HG03342 (cell line): Measurements from ENCODE around the gene SPATA31E1.
"Not testable (repeated sequence)": the region's sequence is repeated elsewhere in the genome, so short reads cannot be mapped to it uniquely, and the experiment has no call there.

Experiments used
- ATAC-seq: cut with Tn5 transposase; IDR thresholded peaks from one replicate; pipeline ENCODE4 v1.9.1; 2021; ENCODE audit warnings: mild to moderate bottlenecking, moderate library complexity; ENCODE audit not compliant: unreplicated experiment

SPATA31E1 gene

DNA sequence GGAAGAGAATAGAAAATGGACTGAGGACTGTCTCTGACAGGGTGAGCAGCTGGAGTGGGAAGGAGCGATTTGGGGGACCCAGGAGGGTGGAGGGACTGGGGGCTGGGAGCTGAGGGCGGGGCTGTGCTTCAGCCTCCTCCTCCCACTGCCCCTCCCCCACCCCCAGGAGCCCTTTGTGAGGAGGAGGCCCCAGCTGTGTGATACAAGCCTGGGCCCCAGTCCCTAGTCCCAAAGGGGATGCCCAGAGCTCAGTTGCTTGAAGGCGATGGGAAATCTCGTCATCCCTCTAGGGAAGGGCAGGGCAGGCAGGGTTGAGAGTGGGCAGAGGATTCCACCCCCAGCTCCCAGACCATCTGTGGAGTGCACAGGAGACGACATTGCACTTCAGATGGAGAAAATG is at the start of gene SPATA31E1:
TSS of gene SPATA31E1 (plus strand) at position 251 of the 400 bp plus-strand sequence. CDS start at position 266, 15 bp downstream.
- no peak for ATAC-seq

DNA sequence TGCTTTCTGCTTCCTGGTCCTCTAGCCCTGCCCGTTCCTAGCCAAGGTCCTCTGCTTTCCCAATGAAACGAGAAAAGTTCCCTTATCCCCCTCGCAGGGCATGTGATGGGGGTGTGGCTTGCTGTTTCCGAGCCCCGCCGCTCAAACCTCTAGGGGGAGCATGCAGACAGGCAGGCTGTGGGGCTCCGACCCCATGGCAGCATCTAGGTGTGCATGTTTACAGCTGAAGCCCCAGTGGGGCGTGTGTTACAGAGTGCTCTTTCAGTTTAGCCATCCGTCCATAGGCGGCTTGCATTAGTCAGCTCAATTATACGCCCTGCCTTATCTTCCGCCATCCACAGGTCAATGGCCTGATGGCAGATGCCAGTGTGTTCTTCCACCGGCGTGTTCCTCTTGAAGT is 48.3 kb upstream of the SPATA31E1 start:
- no peak for ATAC-seq

DNA sequence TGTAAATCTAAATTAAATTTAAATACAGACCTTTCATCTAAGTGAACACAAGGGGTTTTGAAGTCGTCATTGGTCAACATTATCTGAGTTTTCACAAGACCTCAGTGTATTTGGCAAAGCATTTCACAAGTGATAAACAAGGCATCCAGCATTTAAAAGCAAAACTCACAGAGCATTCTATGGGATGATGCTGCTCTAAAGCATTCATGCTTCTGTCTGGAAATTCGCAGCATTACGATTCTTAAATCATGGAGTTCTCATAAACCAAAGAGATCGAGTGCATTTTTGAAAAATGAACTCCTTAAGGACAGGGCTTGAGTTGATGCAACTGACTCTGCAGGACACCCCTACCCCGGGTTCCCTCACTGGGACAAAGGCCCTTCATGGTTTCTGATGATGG is 46.1 kb upstream of the SPATA31E1 start:
- ATAC-seq = no peak

DNA sequence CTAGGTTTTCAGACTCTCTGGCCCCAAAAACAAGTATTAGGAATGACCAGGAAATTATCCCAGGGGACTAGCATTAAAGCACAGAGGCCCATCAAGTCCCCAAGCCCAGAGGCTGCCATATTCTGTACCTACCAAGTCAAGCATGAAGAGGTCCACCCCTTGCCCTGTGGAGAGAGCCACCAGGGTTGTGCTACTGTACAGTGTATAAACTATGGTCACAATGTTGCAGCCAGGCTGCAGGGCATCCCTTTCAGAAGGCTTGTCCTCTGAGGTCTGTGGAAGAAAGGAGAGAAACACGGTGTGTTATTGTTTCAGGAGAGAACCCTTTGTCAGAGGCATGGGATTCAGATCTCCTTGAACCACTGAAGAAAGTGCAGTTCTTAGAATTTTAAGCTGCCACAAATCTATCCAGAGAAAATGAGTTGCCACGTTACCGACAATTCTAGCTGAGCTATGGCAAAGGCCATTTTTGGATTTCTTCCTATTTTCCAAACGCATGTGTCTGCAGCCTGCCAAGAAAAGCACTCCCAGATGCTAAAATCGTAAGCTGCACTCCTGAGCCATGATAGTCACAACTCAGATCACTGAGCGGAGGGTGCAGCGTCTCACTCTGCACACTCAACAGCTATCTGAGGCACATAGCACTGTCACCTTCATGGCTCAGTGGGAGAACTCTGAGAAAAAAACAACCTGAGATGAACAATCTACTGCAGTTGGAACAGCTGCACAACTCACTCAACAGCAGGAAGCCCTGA is 45.5 kb upstream of the SPATA31E1 start:
- ATAC-seq = no peak

DNA sequence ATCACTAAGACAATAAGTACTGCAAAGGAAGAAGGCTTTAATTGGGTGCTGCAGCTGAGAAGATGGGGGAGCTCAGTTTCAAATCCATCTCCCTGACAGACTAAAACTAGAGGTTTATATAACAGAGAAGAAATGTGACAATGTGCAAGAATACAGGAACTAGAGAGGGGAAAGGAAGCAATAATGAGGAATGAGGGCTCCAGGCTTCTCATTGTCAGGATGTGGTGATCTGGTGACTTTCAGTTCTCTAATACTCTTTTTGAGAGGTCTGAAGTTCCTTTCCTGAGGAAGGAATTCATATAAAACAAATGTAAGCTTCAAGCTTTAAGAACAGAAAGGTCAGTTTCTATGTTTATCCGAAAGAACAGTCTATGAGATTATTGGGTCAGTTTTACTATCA is 42.5 kb upstream of the SPATA31E1 start:
- no peak for ATAC-seq

DNA sequence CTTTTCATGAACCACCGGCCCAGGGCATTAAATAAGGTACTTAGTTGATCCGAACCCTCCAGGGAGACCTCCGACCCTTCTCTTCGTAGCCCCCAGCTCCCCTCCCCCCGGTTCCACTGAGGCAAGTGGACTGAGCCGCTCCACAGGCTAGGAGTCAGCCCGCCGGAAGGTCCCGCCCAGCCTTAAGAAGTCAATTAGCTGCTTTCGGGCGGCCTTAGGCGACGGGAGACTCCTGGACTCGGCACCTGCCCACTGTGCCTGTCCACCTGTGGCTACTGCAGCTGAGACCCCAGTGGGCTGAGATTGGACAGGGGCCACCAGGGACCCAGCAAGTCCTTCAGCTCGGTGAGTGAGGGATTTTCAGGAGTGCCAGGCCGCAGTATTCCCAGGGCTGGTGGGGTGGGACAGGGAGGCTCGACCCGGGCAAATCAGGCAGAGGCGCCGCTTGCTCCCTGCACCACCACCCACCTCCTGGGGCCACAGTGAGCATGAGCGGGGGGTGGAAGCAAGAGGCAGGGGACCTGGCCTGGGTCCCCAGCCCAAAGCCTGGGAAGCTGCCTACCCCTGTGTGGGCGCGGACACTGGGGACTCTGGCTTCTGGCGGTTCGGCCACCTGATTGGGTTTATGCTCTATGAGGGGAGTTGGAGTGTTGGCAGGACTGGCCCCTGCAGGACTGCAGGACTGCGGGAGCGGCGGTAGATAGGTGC is 39.6 kb upstream of the SPATA31E1 start:
- ATAC-seq = no peak

DNA sequence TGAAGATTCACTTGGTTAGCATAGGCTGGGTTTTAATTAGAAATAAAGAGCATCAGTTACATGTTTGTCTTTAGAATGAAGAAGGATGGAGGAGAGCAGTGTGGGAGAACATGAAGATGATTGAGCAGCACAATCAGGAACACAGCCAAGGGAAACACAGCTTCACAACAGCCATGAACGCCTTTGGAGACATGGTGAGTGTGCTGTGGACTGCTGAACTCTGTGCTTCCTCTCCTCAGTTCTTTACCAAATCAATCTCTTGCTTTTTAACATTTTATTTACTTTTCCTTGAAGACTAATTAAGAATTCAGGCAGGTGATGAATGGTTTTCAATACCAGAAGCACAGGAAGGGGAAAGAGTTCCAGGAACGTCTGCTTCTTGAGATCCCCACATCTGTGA is 38.2 kb upstream of the SPATA31E1 start:
- ATAC-seq = no peak

DNA sequence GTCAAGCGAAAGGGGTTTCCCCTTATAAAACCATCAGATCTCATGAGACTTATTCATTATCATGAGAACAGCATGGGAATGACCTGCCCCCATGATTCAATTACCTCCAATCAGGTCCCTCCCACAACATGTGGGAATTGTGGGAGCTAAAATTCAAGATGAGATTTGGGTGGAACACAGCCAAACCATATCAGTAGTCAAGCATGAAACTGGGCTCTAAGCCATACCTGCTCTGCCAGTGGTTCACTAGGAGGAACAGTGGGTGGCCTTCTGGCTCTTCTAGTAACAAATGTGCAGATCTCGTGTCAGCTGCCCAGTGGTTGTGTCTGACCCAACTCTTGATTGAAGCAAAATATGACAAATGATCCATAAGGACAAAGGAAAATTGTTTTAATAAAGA is 34.9 kb upstream of the SPATA31E1 start:
- not testable (repeated sequence) for ATAC-seq

DNA sequence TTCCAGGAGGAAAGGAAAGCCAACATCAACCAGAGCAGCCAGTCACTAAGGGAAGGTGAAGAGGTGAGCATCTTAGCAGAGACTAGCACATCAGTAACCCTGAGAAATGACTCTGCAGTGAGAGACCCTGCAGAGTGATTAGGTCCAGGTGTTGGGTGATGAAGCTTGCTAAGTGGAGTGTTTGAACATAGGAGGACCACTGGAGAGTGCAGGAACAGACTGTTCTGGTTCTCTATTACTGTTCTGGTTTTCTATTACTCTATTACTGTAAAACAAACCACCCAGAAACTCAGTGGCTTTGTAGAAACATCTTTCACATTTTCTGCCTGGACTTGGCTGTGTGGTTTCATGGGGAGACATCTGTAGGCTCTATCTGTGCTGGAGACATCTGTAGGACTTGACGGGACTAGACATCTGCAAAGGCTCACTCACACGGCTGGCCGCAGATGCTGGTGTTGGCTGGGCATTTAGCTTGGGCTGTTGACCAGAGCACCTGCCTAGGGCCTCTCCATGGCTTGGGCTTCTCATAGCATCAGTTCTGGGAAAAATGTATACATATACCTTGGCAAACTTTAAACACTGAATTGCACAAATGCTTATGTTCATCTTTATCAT is 33.4 kb upstream of the SPATA31E1 start:
- ATAC-seq = no peak

DNA sequence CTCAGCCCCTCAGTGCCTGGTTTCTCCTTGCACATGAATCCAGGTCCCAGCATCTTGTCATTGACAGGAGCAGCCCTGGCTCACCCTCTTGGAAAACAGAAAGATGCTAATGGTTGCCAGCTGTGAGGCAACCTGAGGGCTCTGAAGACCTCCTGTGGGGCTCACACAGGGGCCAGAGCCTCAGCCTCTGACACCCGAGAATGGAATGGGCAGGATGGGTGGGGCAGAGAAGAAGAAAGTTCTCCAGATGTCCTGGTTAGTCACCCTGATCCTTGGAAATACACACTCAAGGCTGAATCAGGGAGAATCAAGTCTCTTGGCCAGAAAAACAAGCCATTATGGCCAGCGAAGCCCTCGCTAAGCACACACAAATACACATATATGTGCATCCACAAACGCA is 32.3 kb upstream of the SPATA31E1 start:
- ATAC-seq = no peak

DNA sequence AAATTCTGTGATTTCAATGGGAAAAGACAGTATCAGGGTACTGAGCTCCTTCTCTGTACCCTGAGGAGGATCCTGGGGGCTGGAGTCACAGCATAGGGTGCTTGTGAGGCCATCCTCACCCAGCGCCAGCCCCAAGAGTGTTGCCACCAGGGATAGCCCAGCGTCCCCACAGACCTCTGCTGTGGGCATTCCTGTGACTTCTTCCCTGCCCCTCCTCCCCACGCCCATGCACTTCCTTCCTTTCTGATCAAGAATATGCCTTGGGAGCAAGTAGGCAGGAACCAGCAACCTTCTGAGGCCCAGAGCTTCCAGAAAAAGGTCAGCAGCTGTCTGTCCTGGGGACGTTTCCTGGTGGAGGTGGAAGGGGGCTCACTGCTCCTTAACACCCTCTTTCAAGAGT is 31.5 kb upstream of the SPATA31E1 start:
- ATAC-seq = not testable (repeated sequence)

DNA sequence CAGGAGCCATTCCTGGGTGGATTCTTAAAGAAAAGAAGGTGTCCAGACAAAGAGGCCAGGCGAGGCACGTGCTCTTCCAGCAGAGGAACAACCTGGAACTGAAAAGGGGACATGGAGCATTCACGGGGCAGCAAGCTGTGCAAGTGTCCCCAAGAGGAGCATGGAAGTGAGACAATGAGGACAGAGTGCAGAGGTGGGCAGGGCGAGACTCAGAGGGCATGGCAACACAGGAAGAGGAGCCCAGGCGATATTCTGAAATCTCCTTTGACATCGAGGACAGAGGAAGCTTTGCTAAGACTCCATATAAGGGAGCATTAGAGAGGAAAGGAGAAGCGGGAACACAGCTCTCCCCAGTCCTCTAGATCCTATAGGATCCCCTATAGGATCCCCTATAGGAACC is 29.4 kb upstream of the SPATA31E1 start:
- no peak for ATAC-seq

DNA sequence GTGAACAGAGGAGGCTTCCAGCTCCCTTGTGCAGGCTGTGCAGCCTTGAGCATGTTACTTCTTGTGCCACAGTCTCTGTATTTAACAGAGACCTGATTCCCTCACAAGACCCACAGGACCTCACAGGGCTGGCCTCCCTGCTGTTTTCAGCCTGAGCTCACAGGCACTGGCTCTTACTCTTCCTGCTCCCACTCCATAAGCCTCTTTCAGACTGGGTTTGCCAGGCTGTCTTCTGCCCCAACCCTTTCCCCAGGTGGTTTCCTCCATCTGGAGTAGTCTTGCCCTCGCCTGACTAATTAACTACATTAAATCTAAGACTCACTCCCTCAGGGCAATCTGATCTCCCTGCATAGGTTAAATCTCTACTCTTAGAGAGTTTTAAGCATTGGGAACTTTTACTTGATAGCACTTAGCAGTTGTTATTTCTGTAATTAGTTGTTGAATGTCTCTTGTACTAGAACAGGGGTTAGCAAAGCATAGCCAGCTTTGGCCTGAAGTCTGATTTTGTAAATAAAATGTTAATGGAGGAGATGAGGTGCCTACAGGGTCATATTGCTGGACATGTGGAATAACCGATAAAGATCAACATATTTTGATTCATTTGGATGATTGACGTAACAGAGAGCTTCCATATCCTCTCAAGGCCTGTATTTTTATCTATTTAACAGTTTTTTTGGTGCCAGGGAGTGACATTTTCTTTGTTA is 28.6 kb upstream of the SPATA31E1 start:
- no peak for ATAC-seq

DNA sequence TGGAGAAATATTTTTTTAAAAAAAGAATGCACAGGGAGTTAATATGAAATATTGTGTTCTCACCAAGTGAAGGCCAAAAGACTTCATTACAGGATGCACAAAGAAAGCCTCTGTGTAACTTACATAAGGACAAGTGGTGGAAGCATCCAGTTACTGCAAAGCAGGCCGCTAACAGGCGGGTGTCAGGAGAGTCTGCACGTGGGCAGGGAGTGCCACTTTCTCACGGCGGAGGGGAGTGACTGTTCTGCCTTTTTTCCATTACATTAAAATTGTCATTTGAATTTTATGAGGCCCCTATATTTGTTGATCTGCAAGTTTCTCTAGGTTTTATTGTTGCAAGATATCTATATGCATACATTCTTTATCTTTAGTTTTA is 28.1 kb upstream of the SPATA31E1 start:
- no peak for ATAC-seq

DNA sequence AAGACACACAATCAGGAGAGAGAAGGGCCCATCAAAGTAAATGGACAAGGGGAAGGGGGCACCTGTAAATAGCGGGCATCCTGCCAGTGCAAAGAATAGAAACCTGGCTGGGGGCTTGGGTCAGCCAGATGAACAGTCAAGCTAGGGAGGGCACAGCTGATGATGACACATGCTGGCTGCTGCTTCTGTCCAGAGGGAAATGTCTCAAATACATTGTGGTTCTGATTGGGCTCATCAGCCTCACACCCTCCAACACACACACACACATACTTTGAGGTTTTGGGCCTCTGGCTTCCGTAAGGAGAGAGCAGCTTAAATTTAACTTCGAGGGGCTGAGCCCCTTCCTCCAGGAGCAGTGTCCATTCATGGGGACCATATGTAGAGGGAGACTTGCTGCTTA is 27.6 kb upstream of the SPATA31E1 start:
- no peak for ATAC-seq

DNA sequence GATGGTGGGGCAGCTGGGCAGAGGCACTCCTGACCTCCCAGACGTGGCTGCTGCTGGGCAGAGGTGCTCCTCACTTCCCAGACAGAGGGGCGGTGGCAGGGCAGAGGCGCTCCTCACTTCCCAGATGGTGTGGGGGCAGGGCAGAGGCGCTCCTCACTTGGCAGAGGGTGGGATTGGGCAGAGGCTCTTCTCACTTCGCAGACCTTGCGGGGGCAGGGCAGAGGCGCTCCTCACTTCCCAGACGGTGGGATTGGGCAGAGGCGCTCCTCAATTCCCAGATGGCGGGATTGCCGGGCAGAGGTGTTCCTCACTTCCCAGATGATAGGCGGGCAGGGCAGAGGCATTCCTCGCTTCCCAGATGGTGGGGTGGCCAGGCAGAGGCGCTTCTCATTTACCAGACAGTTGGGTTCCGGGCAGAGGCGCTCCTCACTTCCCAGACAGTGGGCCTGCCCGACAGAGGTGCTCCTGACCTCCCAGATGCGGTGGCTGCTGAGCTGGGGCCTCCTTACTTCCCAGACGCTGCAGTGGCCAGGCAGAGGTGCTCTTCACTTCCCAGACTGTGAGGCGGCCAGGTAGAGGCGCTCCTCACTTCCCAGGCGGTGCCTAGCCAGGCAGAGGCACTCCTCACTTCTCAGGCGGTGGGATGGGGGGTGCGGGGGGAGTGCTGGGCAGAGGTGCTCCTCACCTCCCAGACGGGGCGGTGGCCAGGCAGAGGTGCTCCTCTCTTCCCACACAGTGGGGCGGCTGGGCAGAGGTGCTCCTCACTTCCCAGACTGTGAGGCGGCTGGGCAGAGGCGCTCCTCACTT is 25.3 kb upstream of the SPATA31E1 start:
- no peak for ATAC-seq

DNA sequence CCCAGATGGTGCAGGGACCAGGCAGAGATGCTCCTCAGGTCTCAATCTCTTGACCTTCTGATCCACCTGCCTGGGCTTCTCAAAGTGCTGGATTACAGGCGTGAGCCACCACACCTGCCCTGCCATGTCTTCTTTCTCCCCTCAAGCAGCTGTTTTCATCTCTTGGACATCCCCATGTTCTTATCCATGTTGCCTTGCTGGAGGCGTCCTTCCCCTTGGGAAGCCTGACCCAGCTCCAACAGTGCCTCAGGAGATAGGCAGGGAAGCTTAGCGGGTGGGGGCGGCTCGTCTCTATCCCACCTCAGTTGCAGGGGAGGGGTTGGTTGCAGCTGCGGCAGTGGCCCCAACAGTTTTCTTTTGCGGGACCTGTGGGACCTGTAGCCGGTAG is 24.7 kb upstream of the SPATA31E1 start:
- ATAC-seq = no peak

DNA sequence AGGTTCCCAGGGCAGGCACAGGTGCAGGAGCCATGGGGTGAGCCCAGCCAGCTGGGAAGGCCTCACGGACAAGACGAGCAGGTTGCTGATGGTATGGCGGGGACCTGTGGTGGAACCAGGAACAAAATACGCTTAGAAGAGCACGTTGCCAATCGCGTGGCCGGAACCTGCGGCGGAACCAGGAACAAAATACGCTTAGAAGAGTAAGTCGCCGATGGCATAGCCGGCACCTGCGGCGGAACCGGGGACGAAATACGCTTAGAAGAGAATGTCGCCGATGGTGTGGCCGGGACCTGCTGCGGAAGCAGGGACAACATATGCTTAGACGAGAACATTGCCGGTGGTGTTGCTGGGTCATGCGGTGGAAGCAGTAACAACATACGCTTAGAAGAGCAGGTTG is 23.5 kb upstream of the SPATA31E1 start:
- no peak for ATAC-seq

DNA sequence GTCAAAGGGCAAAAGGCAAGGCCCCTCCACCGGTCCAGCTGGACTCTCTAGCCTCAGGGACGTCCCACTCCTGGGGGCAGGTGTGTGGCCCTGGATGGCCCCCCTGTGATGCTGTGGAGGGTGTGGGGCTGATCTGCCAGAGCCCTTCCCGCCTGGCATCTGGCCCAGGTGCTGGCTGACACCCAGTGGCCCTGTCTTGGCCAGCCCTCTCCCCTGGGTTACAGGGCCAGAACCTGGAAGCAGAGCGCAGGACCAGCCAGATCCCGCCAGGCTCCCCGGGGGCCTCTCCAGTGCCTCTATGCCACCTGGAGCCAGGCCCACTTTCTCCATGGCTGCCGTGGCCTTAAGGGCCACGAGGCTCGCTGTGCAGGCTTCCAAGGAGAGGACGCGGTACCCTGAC is 22.9 kb upstream of the SPATA31E1 start:
- no peak for ATAC-seq

DNA sequence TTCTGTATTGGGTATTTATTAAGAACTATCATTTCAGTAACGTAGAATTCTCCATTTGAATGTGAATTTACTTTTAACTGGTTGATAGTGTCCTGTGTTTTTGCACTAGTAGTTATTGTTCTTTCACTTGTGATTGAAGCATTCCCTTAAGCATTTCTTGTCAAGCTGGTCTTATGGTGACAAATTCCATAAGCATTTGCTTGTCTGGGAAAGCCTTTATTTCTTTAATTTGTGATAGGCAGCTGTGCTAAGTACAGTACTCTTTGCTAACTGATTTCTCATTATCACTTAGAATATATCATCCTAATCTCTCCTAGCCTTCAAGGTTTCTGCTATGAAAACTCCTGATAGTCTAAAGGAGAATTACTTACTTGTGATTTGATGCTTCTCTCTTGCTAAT is 21.3 kb upstream of the SPATA31E1 start:
- ATAC-seq = no peak
